Measurements from ENCODE around the gene CREG1.

The CREG1 gene

DNA sequence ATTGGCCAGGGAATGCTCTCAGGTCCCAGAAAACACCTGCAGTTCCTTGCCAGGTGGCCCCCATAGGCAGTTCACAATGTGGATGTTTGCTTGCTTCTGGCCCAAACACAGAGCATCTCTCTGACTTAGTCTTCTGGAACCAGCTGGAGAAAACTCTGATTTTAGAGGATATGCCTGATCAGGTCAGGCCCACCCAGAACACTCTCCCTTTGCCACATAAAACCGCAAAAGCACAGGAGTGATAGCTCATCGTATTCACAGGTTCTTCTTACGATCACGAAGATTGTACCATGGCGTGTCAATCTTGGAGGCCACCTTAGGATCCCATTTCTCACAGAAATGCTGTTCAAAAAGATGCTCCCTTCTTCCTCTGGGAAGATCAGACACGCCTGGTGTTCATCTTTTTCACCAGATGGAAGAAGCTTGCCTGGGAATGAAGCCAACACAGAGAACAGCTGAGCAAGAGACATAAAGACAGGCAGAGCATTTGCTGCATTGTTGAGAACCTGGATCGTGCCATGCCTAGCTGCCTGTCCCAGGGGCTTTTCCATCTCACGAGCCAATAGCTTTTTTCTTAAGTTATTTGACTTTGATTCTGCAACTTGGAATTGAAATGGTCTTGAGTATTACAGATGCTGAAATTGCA, 23.6 kb downstream of the CREG1 start:
- no peak for DNase-seq

DNA sequence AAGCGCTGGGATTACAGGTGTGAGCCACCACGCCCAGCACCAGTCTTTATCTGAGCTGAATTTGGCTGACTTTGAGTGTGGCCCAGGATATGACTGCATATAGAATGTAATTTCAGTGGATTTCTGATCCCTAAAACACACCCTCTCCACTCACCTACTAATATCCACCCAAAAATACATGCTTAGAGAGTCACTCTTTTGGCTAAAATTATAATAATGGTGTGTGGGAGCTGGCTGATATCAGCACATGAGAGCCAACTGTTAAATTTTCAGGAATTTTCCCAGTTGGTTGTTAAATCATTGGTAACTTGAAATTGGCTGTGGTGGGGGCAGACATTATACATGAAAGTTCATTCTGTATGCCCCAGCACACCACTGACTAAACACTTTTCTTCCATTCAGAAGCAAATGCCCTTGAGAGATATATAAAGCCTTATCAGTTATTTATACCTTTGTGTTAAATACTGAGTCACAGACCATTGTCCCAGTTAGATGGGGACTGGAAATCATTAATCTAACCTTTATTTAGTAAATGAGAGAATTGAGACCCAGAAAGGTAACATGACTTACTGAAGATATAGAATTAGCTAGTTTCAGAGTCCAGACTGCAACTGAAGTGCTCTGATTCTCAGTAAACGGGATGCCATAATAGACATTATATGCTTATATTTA, 25.4 kb downstream of the CREG1 start:
- DNase-seq = no peak

DNA sequence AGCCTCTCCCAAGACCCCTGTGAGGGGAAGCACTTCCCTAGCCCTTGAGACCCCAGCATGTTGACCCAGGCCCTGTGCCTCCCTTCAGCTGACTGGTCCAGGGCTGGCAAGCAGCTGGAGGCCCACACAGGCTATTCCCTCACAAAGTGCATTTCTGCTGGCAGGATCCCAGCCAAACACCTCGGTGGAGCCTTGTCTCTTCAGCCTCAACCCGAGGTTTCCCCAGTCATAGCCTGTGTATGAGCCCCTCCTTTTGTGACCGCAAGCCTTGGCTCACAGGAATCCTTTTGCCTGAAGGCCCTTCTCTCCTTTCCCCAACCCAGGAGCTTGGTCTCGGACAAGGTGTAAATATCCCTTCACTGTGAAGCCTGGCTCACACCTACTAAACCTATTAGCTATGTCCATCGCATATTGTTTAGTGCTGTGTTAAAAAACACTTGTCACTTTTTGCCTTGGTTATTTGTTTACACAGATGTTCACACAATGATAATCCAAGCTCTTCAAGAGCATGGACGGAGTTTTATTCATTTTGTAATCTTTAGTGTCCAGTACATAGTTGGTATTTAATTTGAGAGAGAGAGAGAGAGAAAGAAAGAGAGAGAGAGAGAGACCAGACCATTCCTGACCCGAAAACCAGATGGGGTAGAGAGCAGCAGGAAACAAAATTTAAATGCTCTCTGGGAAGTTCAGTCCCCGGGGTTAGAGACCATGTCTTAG, 26.7 kb downstream of the CREG1 start:
- no peak for DNase-seq

DNA sequence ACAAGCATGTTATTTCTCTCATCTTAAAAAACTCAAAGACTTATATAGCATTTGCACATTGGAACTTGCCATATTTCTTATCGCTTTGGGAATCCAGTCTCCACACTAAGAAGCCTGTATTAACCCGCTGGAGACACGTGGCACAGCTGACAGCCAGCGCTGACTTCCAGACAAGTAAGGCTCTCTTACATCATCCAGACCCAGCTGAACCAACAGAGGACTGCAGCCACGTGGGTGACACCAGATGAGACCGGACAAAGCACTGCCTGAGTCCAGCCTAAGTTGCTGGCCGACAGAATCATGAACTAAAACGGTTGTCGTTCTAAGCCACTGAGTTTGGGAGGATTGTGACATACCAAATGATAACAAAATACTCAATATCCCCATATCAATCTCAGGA, 28.9 kb downstream of the CREG1 start:
- DNase-seq = no peak

DNA sequence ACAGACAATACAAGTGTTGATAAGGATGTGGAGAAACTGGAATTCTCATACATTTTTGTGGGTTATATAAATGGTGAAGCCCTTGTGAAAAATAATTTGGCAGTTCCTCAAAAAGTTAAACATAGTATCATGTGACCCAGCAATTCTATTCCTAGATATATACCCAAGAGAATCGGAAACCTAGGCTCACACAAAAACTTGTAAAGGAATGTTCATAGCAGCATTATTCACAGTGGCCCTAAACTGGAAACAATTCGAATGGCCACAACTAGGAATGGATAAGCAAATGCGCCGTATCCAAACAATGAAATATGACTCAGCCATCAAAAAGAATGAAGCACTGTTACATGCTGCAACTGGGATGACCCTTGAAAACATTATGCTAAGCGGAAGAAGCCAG, 31.3 kb downstream of the CREG1 start:
- no peak for DNase-seq

DNA sequence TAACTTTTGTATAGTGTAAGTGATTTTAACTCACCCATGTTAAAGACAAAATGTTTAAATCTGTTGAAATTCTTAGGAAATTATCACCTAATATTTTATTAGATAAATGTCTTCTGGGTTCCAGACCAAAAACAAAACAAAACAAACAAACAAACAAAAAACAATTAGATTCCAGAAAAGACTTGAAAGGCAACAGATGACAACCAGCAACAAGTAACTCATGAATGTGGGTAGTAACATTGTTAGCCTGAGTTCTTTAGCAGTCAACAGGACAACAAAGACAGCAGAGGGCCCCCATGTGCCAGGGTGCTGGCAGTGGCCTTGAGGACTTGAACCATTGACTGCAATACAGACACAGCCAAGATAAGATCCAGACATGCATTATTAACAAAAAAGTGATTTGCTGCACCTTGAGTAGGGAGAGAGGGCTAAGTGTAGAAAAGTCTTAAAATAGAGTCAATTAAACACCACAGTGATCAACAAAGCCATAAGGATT, 32.8 kb downstream of the CREG1 start:
- no peak for DNase-seq

DNA sequence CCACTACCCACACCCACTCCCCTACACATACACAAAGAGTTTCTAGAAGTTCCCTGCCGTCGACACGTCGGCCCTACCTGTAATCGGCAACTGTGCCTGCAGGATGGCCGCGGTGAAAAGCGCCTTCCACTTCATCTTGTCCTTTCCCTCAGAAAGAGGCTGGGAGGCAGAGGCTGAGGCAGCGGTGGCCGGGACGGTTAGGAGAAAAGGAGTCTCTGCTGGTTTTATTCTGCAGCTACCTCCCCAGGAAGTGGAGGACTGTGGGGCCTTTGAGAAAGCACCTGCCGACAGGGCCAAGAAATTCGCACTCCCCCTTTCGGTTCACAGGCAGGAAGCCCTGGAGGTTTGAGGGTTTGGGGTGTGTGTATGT, 35.2 kb downstream of the CREG1 start, which contains the start of gene CD247:
TSS of gene CD247 (minus strand) at position 199 of the 370 bp plus-strand sequence. CDS start at position 135, 64 bp downstream.
- DNase-seq = no peak

DNA sequence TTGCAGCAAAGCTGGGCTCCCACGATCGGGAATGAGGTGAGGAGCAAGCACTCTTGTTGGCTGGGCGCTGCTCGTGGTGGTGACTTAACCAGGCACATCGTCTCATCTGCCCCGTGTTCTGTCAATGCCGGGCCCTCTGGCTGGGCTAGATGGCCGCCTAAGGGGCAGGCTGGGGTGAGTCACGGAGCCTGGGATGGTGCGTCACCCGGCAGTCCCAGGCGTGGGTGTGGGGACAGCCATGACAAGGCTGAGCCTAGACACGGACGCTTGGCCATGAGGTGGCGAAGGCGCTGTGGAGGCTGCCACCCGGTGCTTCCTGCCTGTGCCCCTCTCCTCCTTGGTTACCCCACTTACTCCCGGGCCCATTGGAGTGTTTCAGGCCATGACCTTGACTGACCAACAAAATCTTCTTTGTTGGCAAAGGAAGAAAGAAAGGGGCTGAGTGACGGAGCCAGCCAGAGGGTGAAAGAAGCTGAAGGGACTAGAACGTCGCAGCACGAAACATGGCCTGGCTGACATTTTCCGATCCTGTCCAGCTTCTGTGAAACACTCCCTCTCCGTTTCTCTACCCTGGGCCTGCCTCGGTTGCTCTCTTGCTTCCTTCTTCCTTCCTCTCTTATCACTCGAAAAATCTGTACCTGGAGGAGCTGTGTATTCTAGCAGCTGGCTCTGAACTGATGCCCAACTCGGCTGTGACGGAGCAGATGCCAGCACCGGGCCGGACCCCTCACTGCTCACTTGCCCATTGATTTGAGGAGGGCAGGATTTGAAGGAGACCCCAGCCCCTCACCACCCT, 35.8 kb downstream of the CREG1 start:
- no peak for DNase-seq

DNA sequence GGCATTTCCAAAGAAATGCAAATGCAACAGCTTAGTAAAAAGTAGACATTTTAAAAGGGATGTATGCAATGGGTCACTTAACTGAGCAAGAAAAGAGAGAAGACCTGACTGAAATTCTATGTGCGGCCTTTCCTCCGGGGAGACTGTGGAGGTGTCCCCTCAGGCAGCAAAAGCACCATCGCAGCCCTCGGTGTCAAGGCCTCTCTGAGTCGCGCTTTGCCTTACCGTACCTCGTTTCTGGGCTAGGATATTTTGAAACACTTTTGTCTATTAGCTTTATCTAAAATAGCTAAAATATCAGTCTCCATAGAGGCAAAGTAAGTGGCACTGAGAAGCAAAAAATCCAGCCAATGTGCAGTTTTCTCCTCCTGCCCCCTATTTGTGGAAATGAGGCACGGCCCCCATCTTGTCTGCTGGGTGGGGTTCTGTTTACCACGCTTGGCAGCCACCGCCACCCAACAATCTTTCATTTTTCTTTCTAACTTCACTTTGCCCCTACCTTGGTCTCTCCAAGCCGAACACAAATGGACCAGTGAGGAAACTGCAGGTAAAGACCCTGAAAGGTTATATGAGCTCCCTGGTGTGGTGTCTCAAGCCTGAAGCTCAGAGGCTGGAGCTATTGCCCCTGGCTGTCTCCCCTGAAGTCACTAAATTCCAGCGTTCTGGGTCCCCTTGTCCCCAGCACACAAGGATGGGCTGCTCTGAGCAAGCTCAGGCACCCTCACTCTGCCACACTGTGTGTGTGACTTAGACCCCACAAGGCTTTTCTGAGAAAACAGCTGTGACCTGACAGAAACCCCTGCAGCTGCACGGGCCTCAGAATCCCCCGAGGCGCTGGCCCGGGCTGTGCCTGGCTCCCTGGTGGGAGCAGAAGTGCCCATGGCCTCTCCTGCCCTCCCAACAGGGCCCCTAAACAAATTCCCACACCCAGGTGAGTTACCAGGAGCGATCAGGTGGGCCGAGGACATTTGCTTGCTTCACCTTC, 36.9 kb downstream of the CREG1 start:
- DNase-seq = no peak

DNA sequence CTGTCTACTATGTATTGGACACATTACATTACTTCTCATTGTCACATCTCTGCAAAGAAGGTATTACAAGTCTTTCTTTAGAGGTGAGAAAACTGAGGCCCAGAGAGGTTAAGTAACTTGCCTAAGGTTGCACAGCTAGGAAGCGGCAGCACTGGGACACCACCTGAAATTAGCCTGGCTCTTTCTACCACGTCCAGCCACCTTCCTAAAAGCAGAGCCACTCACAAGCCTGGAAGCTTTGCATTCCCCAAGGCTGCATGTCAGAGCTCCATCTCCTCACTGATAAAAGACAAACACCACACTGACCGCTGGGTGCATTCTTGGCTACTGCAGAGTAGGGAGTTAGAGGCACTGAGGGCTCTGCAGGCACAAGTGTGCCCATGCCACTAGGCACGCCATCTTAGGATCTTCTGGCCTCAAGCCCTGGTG, 37.7 kb downstream of the CREG1 start:
- no peak for DNase-seq

DNA sequence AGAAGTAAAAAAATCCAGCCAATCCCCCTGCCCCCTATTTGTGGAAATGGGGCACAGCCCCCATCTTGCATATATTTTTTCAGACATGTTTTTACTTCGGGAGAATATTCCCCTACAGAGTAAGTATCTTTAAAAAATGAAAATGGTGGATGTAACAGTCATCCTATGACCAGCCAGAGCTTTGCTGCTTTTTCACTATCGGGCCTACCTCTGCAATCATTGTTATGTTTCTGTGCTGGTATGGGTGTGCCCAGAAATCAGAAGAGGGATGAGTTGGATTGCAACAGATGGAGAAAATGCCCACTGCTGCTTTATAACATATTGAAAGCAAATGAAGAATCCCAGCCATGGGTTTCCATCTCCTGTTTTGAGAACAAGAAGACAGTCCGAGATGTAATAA, 38.1 kb downstream of the CREG1 start:
- no peak for DNase-seq

DNA sequence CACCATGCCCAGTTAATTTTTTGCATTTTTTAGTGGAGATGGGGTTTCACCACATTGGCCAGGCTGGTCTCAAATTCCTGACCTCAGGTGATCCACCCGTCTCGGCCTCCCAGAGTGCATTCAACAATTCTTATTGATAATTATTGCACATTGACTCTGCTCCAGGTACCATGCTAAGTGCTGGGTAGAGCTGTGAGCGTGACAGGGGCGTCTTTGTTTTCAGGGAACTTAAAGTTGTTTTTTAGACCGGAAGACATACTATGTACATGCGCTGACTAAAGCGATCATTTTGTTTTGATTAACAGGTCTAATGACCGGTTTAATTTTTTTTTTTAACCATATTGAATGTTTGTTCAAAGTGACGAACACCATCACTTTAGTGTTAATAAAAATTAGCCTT, 39.3 kb downstream of the CREG1 start:
- DNase-seq = no peak

DNA sequence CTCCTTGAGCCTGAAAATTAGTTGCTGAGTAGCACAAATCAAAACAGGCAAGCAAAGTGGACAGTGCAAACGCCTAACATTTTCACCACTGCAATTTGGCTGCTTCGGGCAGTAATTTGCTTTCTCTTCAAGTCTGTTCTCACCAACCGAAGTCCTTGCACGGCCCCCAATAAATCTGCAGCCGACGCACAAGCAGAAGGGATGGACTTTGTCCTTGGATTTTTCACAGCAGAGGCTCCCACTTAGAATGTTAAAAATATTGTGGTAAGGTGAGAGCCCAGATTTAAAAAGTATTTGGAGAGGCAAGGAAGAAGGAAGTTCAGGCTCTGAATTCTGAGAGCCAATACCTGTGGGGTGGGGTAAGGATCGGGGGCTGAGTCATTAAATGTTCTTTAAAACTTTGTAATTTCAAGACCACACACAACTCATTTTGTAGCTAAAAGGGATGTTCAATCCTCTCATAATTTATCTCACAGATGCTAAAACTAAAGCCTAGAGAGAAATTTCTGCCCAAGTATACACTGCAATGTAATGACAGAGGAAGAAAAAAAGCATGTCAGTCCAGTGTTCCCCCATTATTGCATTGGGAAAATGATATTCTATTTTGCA, 41.4 kb downstream of the CREG1 start:
- DNase-seq = no peak

DNA sequence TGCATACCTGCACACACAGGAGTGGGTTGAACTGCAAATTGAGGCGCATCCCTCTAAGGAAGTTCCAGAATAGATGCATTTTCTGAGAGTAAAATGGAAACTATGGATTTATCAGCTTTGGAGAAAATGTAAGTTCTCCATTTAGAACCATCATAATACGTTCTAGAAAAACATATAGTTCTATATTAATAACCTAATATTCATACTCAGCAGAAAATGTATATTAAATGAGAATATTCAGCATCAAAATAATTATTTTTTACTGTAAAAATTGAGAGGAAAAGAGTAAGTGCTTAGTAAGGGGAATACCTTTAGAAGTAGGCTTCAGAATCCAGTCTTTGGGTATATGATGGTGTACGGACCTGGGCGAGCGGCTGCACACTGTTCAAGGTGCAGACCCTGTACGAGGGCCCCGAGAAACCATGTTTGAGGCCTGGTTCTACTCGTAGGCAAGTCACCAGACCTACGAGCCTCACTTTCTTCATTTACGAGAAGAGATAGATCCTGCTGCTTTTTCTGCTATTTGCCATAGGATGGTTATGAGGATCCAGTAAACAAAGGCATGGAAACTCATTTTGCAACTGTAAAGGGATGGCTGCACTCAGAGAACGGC, 42.1 kb downstream of the CREG1 start:
- no peak for DNase-seq

DNA sequence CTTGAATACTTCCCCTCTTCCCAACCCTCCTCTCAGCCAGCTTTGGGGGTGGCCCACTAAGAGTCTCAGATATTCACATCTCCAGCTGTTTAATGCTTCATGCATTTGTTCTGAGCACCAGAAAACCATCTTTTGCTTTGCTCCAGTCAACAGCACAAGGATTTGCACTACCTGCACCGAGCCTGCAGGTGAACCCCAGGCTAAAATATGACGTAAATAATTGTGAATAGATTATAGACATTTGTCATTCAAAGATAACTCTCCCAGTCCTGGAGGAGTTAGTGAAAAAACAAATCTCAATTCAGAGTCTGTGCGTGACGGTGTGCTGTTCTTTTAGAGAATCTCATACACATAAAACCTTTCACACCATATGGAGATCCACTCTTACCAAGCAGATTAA, 42.7 kb downstream of the CREG1 start:
- no peak for DNase-seq

DNA sequence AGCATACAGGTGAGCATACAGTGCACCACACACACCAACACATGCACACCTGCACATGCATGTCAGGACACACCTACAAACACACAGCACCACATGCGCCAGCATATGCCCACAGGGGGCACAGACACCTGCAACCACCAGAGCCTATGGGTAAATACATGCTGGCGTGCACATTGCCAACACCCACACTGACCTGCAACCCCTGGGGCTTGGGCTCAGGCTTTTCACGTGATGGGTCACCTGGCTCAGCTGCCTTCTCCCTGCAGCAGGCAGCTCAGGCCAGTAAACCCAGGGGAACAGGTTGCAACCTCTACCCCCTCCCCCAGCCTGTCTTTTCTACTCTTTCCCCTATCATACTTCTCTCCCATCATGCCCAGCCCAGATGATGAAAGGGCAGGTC, 43.3 kb downstream of the CREG1 start:
- DNase-seq = no peak

DNA sequence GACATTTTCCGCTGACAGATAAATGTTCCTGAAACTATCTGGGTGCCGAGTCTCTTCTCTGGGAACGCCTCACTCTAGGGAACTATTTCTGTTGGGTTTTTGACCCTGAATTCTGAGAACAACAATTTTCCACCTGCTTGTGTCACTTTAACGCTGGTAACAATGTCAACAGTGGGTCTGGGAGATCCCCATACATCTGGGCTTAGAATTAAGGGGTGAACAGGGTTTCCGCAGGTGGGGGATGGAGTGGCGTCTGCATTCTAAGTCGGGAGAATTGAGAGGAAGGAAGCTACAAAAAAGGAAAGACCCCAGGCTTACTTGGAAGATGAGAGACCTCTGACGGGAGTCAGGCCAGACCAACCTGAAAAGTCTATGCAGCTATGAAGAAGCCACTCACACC, 44.0 kb downstream of the CREG1 start:
- DNase-seq = no peak

DNA sequence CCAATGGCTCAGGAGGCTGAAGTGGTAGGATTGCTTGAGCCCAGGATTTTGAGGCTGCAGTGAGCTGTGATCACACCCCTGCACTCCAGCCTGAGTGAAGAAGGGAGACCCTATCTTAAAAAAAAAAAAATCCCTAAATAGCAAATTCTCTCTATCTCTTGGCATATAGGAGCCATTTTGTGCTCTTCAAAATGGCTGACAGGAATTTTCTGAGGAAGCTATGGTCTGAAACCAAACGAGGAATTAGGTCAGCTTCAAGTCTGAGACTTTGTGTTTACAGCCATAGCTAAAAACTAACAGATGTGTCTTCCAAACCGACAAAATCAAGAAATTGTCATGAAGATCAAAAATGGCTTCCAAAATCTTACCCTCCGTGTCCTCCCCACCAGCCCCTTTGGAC, 45.8 kb downstream of the CREG1 start:
- no peak for DNase-seq

DNA sequence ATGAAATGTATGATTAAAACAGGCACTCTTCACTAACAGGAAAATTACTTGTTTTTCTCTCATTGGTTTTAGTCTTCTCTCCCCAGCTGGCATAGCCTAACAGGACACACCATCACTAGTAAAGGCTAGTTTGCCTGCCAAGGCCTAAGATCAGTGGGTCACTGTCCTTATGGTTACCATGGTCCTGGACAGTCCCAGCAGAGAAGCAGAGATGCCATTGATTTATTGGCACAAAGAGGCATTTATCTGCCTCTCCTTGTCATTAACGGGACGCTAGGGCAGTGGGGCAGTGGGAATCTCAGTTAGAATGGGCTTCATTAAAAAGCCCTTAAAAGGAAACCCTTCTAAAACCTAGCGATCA, 49.1 kb downstream of the CREG1 start:
- DNase-seq = no peak

DNA sequence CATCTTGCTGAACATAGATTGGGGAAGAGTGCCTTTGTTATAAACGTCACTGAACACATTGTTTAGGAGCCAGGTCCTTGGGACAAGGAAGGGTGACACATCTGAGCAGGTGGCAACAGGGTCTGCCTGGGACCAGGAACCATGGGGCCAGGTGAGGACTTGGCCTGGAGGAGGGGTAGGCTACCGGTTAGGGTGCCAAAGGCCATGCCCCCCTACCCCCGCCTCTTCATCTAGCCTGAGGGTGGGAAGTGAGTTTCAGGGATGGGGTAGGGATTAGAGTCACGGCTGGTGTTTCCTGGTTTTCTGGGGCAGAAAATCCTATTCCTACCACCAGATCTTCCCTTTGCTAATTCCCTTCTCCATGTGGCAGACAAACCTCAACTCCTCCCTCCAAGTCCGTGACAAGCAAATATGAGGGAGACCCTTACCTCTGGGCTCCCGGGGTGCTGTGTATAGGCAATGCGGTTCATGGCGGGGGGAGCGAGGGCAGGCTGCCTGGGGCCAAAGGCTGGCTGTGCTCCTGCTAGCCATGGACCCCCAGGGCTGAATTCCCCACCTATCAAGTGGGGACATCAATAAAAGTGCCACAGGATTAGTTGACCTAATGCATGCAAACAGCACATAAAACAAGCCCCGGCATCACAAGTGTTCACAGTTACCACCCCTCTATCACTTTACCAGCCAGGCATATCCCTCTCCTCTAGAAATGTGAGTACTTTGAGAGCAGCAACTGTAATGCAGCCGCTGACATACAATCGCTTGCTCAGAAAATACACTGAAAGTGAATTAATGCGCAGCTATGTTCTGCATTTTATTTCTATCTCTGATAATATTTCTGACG, 49.7 kb downstream of the CREG1 start:
- DNase-seq = no peak
